Measurements from ENCODE around the gene CDK15. TPM values are rescaled to one million over a fixed set of nuclear protein-coding genes. Genes with fewer than 3 reads are reported as not detected.
"Not testable (repeated sequence)": the region's sequence is repeated elsewhere in the genome, so short reads cannot be mapped to it uniquely, and the experiment has no call there.

CDK15 gene
- total RNA-seq, 1 experiment from 2014 or later = not detected

GRCh38 chr2:201798252-201798913 is 8.0 kb upstream of the CDK15 start:
- CTCF ChIA-PET = interaction anchor here (0.7 kb wide), 1 partner anchor 911 kb away, joined by 3 read pairs; no protein-coding TSS in a partner anchor
- TF ChIP-seq ATF1 (CRISPR knock-in tag; IDR thresholded peaks at IDR 0.05) = no peak
- TF ChIP-seq STAT6 (CRISPR knock-in tag; conservative IDR thresholded peaks at IDR 0.05; ENCODE audit: low read depth) = no peak
- TF ChIP-seq, protein P1, sequence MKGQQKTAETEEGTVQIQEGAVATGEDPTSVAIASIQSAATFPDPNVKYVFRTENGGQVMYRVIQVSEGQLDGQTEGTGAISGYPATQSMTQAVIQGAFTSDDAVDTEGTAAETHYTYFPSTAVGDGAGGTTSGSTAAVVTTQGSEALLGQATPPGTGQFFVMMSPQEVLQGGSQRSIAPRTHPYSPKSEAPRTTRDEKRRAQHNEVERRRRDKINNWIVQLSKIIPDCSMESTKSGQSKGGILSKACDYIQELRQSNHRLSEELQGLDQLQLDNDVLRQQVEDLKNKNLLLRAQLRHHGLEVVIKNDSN (CRISPR knock-in tag; IDR thresholded peaks at IDR 0.05) = no peak
- TF ChIP-seq KAT7 (CRISPR knock-in tag; IDR thresholded peaks at IDR 0.05; ENCODE audit: borderline replicate concordance) = no peak
- TF ChIP-seq TCF7 (CRISPR knock-in tag; IDR thresholded peaks at IDR 0.05; ENCODE audit: low read depth) = no peak
- TF ChIP-seq ZNF263 (CRISPR knock-in tag; IDR thresholded peaks at IDR 0.05; ENCODE audit: low read depth) = no peak
- no peak for TF ChIP-seq FOXP4 (CRISPR knock-in tag; IDR thresholded peaks at IDR 0.05)
- TF ChIP-seq CBFB (CRISPR knock-in tag; IDR thresholded peaks at IDR 0.05; ENCODE audit: low read depth) = no peak
- TF ChIP-seq ZBTB43 (CRISPR knock-in tag; IDR thresholded peaks at IDR 0.05) = no peak
- no peak for TF ChIP-seq ZNF671 (CRISPR knock-in tag; IDR thresholded peaks at IDR 0.05)
- TF ChIP-seq E2F5 (CRISPR knock-in tag; IDR thresholded peaks at IDR 0.05) = no peak
- TF ChIP-seq ZNF416 (CRISPR knock-in tag; IDR thresholded peaks at IDR 0.05) = no peak
- no peak for TF ChIP-seq ESRRA (CRISPR knock-in tag; IDR thresholded peaks at IDR 0.05; ENCODE audit: borderline replicate concordance)
- no peak for TF ChIP-seq NR3C1 (CRISPR knock-in tag; conservative IDR thresholded peaks at IDR 0.05; ENCODE audit: low read depth)
- no peak for TF ChIP-seq ZNF219 (CRISPR knock-in tag; IDR thresholded peaks at IDR 0.05; ENCODE audit: borderline replicate concordance)
- TF ChIP-seq ZMAT4 (CRISPR knock-in tag; IDR thresholded peaks at IDR 0.05) = no peak
- no peak for TF ChIP-seq NR1H2 (CRISPR knock-in tag; IDR thresholded peaks at IDR 0.05)
- Mint-ChIP-seq H3K36me3 (no peaks in the 10 kb centered on the region), H3K9me3 (peaks cover 6% of the 10 kb centered on the region), H3K27ac (no peak overlapping the region), H3K27me3 (ENCODE audit: low read depth) (no peaks in the 10 kb centered on the region), H3K4me3 (no peak overlapping the region), H3K4me1 (0 out of 2 replicates have a peak, but pooled peaks cover 3% of the 10 kb centered on the region)
- DNase-seq (ENCODE audit: low spot score) (no peak), ATAC-seq (no peak)
- POLR2A ChIA-PET = interaction anchor here (0.6 kb wide), 1 partner anchor 33 kb away, joined by 3 read pairs; no protein-coding TSS in a partner anchor

DNA sequence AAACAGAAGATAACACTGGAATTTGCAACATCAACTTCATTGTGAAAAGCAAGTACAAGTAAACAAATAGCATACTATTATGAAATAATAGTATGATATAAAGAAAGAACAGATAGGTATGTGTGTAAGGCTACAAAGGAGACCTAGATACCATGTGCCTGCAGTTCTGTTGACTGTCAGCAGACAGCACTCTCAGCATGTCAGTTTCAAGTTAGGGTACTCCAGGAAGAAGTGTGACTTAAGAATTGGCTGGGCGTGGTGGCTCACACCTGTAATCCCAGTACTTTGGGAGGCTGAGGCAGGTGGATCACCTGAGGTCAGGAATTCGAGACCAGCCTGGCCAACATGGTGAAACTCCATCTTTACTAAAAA is 7.4 kb upstream of the CDK15 start:
- CTCF ChIA-PET = interaction anchor here (0.7 kb wide), 1 partner anchor 912 kb away, joined by 3 read pairs; no protein-coding TSS in a partner anchor
- H3K4me1 Mint-ChIP-seq; DNase-seq (ENCODE audit: low spot score); POLR2A ChIA-PET; H3K9me3 Mint-ChIP-seq; H3K27ac Mint-ChIP-seq; H3K4me3 Mint-ChIP-seq; H3K36me3 Mint-ChIP-seq; H3K27me3 Mint-ChIP-seq (ENCODE audit: low read depth): not testable (repeated sequence)
- peak; percentile 65 for ATAC-seq

Measured in WTC11 (cell line).